ENCODE results near the gene PICK1.

DNA sequence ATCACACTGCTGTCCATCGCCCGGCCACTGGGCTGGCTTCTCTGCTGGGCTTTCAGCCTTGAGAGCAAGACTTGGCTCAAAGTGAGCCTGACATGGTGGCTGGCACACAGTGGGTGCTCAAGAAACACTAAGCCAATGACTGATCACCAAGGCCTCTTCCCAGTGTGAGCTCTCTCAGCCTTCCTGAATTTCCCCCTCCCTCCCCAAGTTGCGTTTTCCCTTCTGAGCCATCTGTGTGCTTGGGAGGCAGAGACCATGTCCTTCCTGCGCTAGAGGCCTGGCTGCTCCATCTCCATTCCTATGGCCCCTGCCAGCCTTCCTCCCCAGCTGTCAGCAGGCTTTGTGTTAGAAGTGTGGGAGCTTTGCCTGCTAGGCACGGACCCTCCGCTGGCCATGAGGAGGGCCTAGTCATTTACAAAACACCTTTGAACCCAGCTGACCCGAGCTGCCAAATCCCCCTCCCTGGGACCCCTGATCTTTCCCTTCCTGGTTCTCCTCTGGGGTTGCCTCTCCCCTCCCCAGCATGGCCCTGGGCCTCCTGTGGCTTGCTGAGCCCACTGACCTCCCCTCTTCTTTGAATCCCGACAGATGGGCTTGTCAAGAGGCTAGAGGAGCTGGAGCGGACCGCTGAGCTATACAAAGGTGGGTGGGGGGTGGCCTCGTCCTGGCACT lies 13.2 kb downstream of the PICK1 start:
- TF ChIP-seq, protein P1, sequence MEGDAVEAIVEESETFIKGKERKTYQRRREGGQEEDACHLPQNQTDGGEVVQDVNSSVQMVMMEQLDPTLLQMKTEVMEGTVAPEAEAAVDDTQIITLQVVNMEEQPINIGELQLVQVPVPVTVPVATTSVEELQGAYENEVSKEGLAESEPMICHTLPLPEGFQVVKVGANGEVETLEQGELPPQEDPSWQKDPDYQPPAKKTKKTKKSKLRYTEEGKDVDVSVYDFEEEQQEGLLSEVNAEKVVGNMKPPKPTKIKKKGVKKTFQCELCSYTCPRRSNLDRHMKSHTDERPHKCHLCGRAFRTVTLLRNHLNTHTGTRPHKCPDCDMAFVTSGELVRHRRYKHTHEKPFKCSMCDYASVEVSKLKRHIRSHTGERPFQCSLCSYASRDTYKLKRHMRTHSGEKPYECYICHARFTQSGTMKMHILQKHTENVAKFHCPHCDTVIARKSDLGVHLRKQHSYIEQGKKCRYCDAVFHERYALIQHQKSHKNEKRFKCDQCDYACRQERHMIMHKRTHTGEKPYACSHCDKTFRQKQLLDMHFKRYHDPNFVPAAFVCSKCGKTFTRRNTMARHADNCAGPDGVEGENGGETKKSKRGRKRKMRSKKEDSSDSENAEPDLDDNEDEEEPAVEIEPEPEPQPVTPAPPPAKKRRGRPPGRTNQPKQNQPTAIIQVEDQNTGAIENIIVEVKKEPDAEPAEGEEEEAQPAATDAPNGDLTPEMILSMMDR (IDR thresholded peaks at IDR 0.05), result no peak
- no peak for TF ChIP-seq POLR2A (IDR thresholded peaks at IDR 0.05)
